Stimulated activated CD8-positive, alpha-beta memory T cell treated with anti-CD3 and anti-CD28 coated beads, Interleukin-15, amount 100 ng/mL, for 1 hour (primary cell): ENCODE results near the gene SPEG.

Experiments
- DNase-seq: peaks from one replicate; pipeline ENCODE4 v3.0.0-alpha.2; 2020; ENCODE audit warnings: low read depth

Gene SPEG

DNA sequence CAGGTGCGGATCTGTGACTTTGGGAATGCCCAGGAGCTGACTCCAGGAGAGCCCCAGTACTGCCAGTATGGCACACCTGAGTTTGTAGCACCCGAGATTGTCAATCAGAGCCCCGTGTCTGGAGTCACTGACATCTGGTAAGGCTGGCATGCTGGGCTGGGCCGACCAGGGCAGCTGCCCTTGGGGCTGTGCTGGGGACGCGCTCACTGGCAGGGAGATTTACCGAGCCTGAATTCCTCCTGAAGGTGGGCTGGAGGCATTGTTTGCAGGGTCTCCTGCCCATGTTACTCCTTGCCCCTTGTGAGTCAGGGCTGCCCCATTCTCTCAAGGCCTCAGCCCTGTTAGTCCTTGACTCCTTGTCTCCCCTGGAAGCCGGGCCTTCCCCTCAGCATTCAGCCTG lies 45.4 kb downstream of the SPEG start:
- DNase-seq, result no peak

- no peak for DNase-seq
These were observed 48.2 kb downstream of the SPEG start for GRCh38 chr2:219482674-219483405.

DNA sequence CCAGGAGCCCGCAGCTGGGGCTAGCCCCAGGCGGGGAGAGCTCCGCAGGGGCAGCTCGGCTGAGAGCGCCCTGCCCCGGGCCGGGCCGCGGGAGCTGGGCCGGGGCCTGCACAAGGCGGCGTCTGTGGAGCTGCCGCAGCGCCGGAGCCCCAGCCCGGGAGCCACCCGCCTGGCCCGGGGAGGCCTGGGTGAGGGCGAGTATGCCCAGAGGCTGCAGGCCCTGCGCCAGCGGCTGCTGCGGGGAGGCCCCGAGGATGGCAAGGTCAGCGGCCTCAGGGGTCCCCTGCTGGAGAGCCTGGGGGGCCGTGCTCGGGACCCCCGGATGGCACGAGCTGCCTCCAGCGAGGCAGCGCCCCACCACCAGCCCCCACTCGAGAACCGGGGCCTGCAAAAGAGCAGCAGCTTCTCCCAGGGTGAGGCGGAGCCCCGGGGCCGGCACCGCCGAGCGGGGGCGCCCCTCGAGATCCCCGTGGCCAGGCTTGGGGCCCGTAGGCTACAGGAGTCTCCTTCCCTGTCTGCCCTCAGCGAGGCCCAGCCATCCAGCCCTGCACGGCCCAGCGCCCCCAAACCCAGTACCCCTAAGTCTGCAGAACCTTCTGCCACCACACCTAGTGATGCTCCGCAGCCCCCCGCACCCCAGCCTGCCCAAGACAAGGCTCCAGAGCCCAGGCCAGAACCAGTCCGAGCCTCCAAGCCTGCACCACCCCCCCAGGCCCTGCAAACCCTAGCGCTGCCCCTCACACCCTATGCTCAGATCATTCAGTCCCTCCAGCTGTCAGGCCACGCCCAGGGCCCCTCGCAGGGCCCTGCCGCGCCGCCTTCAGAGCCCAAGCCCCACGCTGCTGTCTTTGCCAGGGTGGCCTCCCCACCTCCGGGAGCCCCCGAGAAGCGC lies 49.1 kb downstream of the SPEG start:
- no peak for DNase-seq

DNA sequence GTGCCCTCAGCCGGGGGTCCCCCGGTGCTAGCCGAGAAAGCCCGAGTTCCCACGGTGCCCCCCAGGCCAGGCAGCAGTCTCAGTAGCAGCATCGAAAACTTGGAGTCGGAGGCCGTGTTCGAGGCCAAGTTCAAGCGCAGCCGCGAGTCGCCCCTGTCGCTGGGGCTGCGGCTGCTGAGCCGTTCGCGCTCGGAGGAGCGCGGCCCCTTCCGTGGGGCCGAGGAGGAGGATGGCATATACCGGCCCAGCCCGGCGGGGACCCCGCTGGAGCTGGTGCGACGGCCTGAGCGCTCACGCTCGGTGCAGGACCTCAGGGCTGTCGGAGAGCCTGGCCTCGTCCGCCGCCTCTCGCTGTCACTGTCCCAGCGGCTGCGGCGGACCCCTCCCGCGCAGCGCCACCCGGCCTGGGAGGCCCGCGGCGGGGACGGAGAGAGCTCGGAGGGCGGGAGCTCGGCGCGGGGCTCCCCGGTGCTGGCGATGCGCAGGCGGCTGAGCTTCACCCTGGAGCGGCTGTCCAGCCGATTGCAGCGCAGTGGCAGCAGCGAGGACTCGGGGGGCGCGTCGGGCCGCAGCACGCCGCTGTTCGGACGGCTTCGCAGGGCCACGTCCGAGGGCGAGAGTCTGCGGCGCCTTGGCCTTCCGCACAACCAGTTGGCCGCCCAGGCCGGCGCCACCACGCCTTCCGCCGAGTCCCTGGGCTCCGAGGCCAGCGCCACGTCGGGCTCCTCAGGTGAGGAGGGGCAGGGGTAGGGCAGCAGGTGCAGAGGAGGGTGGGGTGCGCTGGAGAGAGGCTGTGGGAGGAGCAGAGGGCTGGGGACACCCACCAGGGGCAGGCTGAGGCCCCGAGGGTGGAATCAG lies 49.9 kb downstream of the SPEG start:
- DNase-seq, result no peak

DNA sequence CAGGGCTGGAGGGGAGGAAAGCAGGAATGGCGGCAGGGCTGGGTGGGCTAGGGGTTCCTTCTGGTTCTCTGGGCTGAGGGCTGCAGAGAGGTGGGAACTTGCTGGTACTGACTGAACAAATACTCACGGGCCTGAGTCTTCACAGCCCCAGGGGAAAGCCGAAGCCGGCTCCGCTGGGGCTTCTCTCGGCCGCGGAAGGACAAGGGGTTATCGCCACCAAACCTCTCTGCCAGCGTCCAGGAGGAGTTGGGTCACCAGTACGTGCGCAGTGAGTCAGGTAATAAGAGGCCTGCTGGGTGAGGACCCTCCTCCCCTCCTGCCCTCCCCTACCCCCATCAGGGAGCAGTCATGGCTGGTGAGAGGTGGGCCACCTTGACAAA lies 50.5 kb downstream of the SPEG start:
- no peak for DNase-seq

GRCh38 chr2:219486380-219486959 lies 51.8 kb downstream of the SPEG start:
- DNase-seq, result no peak

- no peak for DNase-seq
These were observed 53.7 kb downstream of the SPEG start for GRCh38 chr2:219488149-219488843.

DNA sequence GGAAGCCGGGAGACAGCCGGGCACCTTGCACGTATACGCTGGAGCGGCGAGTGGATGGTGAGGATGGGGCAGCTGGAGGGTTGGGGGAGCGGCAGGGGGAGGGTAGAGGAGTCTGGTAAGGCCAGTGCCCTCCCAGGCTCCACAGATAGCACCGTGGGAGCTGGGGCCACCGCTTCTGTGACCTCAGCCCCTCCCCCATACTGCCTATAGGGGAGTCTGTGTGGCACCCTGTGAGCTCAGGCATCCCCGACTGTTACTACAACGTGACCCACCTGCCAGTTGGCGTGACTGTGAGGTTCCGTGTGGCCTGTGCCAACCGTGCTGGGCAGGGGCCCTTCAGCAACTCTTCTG lies 54.2 kb downstream of the SPEG start:
- DNase-seq, result no peak

DNA sequence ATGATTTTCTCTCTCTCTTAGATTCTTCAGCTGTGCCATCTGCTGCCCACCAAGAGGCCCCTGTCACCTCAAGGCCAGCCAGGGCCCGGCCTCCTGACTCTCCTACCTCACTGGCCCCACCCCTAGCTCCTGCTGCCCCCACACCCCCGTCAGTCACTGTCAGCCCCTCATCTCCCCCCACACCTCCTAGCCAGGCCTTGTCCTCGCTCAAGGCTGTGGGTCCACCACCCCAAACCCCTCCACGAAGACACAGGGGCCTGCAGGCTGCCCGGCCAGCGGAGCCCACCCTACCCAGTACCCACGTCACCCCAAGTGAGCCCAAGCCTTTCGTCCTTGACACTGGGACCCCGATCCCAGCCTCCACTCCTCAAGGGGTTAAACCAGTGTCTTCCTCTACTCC lies 54.7 kb downstream of the SPEG start:
- no peak for DNase-seq

DNA sequence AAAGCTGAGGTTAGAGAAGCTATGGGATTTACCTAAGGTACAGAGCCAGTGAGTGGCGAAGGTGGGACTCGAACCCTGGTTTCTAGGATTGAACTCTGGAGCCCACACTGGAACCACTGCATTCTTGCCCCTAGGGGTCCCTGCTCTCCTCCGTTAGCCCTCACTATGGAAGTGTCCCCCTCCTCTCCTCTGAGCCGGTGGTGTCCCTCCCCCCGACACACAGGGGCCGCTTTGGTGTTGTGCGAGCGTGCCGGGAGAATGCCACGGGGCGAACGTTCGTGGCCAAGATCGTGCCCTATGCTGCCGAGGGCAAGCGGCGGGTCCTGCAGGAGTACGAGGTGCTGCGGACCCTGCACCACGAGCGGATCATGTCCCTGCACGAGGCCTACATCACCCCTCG lies 55.5 kb downstream of the SPEG start:
- DNase-seq, result no peak

- no peak for DNase-seq
These were observed 56.0 kb downstream of the SPEG start for GRCh38 chr2:219490600-219491130.

- DNase-seq, result no peak
These were observed 56.8 kb downstream of the SPEG start for GRCh38 chr2:219491278-219491963.

DNA sequence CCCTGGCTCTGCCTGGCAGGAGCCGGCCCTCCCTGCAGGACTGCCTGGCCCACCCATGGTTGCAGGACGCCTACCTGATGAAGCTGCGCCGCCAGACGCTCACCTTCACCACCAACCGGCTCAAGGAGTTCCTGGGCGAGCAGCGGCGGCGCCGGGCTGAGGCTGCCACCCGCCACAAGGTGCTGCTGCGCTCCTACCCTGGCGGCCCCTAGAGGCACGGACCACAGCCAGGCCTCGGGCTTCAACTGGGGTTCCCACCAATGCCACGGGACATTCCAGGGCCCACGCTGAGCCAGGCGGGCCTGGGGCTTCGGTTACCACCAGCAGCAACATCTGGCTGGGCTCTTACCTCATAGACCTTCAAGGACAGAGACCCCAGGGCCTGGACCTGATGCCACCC lies 57.9 kb downstream of the SPEG start:
- no peak for DNase-seq

GRCh38 chr2:219493086-219493485 lies 58.4 kb downstream of the SPEG start:
- no peak for DNase-seq

- DNase-seq, result no peak
These were observed 60.4 kb downstream of the SPEG start for GRCh38 chr2:219494952-219495530.

DNA sequence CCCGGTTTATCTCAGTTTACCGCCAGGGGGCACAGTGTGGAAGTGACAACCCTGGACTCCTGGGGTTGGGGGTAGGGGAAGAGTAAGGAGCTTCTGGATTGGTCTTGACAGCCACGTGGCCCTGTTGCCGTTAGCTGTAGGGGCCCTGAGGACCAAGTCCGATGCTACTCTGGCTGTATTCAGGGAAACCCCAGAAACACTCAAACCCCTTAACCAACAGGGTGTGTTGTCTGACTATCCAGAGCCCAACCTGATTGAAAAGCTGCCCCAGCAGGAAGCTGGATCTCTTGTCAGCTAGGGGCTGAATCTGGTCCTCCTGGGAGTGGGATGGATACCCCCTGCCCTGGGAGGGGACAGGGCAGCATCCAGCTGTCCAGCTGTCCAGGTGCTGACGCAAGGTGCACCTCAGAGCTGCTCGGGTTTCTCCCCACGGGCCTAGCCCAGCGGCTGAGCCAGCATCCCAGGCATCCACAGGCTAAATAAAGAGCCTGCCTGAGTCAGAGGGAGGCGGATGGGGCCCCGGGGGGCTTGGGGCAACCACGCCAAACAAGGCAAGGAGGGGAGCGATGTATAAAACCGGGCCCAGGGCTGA lies 61.0 kb downstream of the SPEG start:
- DNase-seq, result no peak

DNA sequence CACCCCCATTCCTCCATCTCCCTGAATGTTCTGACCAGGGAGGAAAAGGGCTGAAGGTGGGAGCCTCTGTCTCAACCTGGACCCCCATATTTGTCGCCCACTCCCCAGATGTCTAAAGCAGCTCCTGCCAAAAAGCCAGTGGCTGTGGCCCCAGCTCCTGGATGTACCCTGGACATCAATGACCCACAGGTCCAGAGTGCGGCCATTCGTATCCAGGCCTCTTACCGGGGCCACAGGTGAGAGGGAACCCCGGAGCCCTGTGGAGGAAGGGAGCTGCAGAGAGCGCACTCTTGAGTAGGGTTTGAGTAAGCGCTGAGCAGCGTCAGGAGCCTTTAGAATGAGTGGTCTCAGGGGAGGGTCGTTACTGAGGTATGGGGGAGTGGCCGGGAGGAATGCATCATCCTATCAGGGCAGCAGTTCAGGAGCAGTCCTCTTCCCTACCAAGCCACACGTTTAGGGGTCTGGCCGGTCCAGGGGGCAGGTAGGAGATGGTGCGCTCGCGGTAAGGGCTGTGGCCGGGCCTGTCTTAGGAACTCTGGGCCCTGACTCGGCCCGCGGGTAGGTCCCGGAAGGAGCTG lies 61.7 kb downstream of the SPEG start:
- no peak for DNase-seq

DNA sequence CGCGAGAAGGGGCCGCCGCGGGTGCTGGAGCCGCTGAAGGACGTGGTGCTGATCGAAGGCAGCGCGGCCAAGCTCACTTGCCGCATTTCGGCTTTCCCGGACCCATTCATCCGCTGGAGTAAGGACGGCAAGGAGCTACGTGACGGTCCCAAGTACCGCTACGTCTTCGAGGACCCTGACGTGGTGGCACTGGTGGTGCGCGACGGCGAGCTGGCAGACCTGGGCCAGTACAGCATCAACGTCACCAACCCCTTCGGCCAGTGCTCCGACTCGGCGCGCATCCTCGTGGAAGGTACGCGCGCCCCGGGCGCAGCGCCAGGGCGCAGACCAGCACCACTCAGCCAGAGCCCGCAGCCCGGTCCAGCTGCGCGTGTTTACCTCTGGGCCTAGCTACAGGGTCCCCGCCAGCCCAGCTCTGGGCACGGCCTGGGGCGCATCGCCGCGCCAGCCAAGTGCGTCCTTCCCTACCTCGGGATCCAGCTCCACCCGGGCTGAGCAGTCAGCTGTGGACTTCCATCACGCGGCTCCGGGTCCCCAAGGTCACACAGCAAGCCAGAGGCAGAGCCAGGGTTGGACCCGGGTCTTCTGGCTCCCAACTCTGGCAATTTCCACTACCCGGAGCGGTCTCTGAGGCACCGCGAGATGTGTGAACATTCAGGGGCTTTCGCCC lies 62.3 kb downstream of the SPEG start:
- DNase-seq, result no peak
